Body of pancreas (tissue), 4 donors: ENCODE results near the gene MESP1.

Experiments used
- CTCF ChIP-seq, 7 experiments: fragments of 450-650 bp in 4 of 7; fragments of 200-600 bp in 3 of 7; sonication (generic) in 3 of 7; IDR thresholded peaks; one replicate each; pipeline ENCODE4 v1.5.1; 2016 to 2019; ENCODE audit warnings: antibody characterized with exemption in 7 of 7
- POLR2A ChIP-seq, 3 donors: fragments of 450-650 bp; IDR thresholded peaks; one replicate each; pipeline ENCODE4 v1.6.1; 2016; ENCODE audit warnings: antibody characterized with exemption in 3 of 3, mild to moderate bottlenecking in 2 of 3

GRCh38 chr15:89743594-89743993, 7.5 kb downstream of the MESP1 start:
- no peak for TF ChIP-seq POLR2A (IDR thresholded peaks at IDR 0.05)
- no peak for TF ChIP-seq CTCF (IDR thresholded peaks at IDR 0.05)
